ENCODE data around the gene ZNF74.
"Not testable (repeated sequence)": the region's sequence is repeated elsewhere in the genome, so short reads cannot be mapped to it uniquely, and the experiment has no call there.

Gene ZNF74

DNA sequence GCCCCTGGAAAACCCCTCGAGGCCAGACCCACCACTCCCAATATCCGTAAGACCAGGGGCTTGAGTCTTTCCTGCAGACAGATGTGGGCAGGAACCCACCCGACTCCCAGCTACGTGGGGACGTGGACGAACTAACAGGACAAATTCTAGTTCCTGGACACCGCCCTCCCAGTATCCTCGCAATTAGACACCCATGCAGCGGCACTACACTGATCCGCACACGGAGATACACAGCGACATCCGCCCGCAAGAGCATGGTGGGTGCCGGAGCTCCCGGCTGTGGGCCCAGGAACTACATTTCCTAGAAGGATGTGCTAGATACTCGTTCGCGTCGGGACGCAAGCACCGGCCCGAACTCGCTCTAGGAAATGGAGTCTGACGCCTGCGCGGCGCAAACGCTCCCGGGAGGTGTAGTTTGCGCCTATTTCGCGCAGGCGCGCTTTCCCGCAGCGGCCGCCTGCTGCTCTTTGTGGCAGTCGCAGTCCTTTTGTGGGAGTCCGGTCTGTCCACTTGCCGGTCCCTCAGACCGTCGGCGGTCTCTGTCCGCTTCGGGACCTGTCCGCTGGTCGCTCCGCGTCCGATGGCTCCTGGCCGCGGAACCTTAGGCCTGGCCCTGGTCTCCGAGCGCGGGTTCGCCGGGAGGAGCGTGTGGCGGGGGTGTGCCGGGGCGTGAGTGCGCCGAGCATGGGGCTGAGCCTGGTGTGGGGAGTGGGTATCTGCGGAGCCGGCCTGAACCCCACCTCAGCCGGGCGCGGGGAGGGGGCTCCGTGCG, at the start of gene ZNF74:
Gene ZNF74, plus strand, starts transcription at position 447 of the 772 bp plus-strand sequence. CDS start 478 bp downstream, outside the sequence.
- DNase-seq (ENCODE audit: low read depth), result peak; percentile 82

GRCh38 chr22:20346553-20346952, 47.4 kb upstream of the ZNF74 start:
- DNase-seq (ENCODE audit: low read depth), result not testable (repeated sequence)

GRCh38 chr22:20352536-20352935, 41.4 kb upstream of the ZNF74 start:
- not testable (repeated sequence) for DNase-seq (ENCODE audit: low read depth)

DNA sequence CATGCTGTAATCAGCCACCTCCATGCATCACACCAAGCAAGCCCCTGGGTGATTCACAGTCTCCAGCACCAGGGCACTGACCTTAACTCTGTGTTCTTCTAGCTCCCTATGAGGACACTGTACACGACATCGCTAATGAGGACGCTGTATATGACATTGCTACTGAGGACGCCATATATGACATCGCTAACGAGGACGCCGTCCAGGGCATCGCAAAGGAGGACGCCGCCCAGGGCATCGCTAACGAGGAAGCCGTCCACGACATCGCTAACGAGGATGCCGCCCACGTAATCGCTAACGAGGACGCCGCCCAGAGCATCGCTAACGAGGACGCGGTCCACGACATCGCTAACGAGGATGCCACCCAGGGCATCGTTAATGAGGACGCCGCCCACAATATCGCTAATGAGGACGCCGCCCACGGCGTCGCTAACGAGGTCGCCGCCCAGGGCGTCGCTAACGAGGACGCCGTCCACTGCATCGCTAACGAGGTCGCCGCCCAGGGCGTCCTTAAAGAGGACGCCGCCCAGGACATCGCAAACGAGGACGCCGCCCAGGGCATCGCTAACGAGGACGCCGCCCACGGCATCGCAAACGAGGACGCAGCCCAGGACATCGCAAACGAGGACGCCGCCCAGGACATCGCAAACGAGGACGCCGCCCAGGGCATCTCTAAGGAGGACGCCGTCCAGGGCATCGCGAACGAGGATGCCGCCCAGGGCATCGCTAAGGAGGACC, 39.5 kb upstream of the ZNF74 start:
- DNase-seq (ENCODE audit: low read depth), result no peak

- DNase-seq (ENCODE audit: low read depth), result not testable (repeated sequence)
These were observed 37.9 kb upstream of the ZNF74 start for GRCh38 chr22:20355939-20356636.

DNA sequence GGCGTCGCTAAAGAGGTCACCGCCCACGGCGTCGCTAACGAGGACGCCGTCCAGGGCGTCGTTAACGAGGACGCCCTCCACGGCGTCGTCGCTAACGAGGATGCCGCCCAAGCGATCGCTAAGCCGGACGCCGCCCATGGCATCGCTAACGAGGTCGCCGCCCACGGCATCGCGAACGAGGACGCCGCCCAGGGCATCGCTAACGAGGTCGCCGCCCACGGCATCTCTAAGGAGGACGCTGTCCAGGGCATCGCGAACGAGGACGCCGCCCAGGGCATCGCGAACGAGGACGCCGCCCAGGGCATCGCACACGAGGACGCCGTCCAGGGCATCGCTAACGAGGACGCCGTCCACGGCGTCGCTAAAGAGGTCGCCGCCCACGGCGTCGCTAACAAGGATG, 37.0 kb upstream of the ZNF74 start:
- DNase-seq (ENCODE audit: low read depth), result not testable (repeated sequence)

DNA sequence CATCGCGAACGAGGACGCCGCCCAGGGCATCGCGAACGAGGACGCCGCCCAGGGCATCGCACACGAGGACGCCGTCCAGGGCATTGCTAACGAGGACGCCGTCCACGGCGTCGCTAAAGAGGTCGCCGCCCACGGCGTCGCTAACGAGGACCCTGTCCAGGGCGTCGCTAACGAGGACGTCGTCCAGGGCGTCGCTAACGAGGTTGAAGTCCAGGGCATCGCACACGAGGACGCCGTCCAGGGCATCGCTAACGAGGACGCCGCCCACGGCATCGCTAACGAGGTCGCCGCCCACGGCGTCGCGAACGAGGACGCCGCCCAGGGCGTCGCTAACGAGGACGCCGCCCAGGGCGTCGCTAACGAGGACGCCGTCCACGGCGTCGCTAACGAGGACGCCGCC, 36.0 kb upstream of the ZNF74 start:
- not testable (repeated sequence) for DNase-seq (ENCODE audit: low read depth)

- DNase-seq (ENCODE audit: low read depth), result not testable (repeated sequence)
These were observed 35.3 kb upstream of the ZNF74 start for GRCh38 chr22:20358503-20359239.

- not testable (repeated sequence) for DNase-seq (ENCODE audit: low read depth)
These were observed 33.7 kb upstream of the ZNF74 start for GRCh38 chr22:20360261-20360660.

GRCh38 chr22:20360866-20361751, 32.8 kb upstream of the ZNF74 start:
- DNase-seq (ENCODE audit: low read depth), result not testable (repeated sequence)

DNA sequence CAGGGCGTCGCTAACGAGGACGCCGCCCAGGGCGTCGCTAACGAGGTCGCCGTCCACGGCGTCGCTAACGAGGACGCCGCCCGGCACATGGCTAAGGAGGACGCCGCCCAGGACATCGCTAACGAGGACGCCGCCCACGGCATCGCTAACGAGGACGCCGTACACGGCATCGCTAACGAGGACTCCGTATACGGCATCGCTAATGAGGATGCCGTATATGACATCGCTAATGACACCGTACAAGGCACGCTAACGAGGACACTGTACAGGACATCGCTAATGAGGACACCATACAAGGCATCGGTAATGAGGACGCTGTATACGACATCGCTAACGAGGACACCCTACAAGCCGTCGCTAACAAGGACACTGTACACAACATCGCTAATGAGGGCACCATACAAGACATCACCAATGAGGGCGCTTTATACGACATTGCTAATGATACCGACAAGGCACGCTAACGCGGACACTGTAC, 32.2 kb upstream of the ZNF74 start:
- DNase-seq (ENCODE audit: low read depth), result not testable (repeated sequence)

DNA sequence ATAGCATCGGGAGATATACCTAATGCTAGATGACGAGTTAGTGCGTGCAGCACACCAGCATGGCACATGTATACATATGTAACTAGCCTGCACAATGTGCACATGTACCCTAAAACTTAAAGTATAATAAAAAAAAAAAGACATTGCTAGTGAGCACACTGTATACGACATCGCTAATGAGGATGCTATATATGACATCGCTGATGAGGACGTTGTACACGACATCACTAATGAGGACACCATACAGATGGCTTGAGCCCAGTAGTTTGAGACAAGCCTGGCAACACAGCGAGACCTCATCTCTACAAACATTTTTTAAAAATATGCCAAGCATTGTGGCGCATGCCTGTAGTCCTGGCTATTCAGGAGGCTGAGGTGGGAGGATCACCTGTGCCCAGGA, 31.5 kb upstream of the ZNF74 start:
- not testable (repeated sequence) for DNase-seq (ENCODE audit: low read depth)

- peak; percentile 13 for DNase-seq (ENCODE audit: low read depth)
These were observed 29.4 kb upstream of the ZNF74 start for GRCh38 chr22:20364335-20365260.

DNA sequence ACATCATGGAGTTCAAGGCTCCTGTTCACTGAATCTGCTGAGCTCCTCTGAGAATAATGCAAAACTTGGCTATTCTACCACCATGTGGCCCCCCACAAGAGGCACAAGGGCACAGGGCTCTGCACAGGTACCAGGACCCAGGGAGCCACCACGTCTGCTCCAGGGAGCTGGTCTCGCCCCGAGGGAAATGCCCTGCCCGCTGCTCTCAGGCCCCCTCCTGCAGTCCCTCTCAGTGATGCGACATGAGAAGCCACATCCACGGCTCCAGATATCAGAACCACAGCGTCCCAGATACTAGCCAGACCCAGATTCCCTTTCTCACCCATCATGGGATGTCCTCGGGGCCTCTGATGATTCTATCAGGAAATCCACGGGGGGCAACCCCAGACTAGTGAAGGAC, 27.1 kb upstream of the ZNF74 start:
- not testable (repeated sequence) for DNase-seq (ENCODE audit: low read depth)

DNA sequence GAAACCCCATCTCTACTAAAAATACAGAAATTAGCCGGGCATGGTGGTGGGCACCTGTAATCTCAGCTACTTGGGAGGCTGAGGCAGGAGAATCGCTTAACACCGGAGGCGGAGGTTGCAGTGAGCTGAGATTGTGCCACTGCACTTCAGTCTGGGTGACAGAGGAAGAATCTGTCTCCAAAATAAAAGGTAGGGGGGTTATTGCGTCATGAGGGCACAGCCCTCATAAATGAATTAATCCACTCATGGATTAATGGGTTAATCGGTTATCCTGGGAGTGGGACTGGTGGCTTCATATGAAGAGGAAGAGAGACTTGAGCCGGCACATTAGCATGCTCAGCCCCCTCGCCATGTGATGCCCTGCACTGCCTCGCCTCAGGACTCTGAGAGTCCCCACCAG, 25.1 kb upstream of the ZNF74 start:
- DNase-seq (ENCODE audit: low read depth), result not testable (repeated sequence)

- not testable (repeated sequence) for DNase-seq (ENCODE audit: low read depth)
These were observed 22.3 kb upstream of the ZNF74 start for GRCh38 chr22:20371687-20372086.

DNA sequence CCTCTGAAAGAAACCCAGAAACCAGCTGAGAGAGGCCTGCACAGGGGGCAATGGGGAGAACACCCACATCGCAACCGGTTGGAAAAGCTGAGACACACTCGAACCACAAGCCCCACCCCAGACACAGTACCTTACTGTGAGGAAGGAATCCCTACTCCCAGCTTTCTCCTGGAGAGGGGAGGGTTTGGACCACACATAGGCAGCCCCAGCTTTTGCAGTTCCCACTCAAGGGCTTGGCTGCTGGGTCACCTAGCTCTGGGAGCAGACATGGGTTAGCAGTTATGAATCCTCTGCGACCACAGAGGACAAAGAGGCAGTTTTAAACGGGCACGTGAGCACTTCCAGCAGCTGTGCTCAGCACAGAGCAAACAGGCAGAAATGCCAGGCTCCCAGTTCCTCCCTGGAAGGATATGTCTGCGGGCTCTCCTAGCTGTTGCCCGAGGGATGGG, 21.5 kb upstream of the ZNF74 start:
- not testable (repeated sequence) for DNase-seq (ENCODE audit: low read depth)

DNA sequence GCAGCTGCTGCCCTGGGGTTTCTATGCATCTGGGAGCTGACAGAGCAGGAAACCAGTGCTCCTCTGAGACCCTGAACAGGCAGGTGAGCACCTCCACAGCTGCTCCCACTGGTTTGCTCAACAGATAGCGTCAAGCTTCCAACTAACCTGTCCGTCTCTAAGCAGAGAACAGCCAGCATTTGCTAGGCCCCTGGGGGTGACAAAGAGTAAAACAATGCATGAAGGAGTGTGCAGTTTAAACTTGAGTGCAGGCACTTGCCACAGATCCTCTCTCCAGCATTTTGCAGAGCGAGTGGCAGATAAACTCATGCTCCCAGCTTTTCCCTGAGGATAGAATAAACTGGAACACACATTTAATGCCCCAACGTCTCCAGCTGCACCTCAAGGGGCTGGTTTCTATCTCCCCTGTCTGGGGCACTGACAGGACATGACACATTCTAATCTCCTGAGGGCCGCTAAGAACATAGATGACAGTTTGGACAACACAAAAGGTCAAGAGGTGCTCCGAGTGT, 20.7 kb upstream of the ZNF74 start:
- not testable (repeated sequence) for DNase-seq (ENCODE audit: low read depth)

GRCh38 chr22:20374130-20374529, 19.8 kb upstream of the ZNF74 start:
- not testable (repeated sequence) for DNase-seq (ENCODE audit: low read depth)
